GM21360 (cell line): ENCODE measurements around the gene ZDHHC18.
A peak's percentile ranks its signal among the peaks of the same experiment; 100 is the strongest.

Experiments used
- ATAC-seq: cut with Tn5 transposase; IDR thresholded peaks from one replicate; pipeline ENCODE4 v1.9.1; 2021; ENCODE audit warnings: mild to moderate bottlenecking, moderate library complexity; ENCODE audit not compliant: unreplicated experiment

Gene ZDHHC18, protein sequence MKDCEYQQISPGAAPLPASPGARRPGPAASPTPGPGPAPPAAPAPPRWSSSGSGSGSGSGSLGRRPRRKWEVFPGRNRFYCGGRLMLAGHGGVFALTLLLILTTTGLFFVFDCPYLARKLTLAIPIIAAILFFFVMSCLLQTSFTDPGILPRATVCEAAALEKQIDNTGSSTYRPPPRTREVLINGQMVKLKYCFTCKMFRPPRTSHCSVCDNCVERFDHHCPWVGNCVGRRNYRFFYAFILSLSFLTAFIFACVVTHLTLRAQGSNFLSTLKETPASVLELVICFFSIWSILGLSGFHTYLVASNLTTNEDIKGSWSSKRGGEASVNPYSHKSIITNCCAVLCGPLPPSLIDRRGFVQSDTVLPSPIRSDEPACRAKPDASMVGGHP

DNA sequence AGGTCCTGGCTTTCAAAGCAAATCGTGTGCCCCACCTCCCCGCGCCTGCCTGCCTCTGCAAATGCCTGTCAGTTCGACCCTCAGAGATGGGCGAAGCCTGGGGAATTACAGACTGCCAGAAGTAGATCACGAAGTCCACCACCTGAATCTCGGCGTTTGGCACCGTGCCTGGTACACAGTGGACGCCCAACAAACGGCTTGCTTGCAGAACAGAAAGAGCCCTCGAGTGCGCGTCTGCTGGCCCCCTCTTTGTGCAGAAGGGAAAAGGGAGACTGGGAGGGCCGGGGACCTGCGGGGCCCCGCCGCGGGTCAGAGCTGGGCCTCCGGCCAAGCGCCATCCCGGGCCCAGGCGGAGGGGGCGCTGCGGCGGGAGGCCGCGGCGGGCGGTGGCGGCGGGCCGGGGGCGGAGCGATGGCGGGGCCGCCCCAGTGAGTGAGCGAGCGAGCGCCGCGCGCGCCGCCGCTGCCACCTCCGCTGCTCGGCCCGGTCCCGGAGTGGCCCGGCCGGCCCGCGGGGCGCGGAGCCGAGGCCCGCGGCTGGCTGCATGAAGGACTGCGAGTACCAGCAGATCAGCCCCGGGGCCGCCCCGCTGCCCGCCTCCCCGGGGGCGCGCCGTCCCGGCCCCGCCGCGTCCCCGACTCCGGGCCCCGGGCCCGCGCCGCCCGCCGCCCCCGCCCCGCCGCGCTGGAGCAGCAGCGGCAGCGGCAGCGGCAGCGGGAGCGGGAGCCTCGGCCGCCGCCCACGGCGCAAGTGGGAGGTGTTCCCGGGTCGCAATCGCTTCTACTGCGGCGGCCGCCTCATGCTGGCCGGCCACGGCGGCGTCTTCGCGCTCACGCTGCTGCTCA lies at the start of gene ZDHHC18:
ZDHHC18 (plus strand) TSS at position 428 of the 845 bp plus-strand sequence; CDS start at position 545, 117 bp downstream.
- ATAC-seq: peak; percentile 73

DNA sequence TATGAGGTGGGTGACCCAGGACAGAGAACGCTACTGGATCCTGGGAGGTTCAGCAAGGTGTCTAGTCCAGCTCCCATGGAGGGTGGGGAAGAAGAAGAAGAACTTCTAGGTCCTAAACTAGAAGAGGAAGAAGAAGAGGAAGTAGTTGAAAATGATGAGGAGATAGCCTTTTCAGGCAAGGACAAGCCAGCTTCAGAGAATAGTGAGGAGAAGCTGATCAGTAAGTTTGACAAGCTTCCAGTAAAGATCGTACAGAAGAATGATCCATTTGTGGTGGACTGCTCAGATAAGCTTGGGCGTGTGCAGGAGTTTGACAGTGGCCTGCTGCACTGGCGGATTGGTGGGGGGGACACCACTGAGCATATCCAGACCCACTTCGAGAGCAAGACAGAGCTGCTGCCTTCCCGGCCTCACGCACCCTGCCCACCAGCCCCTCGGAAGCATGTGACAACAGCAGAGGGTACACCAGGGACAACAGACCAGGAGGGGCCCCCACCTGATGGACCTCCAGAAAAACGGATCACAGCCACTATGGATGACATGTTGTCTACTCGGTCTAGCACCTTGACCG lies 47.3 kb upstream of the ZDHHC18 start:
- no peak for ATAC-seq

GRCh38 chr1:26780344-26780957 lies 46.0 kb upstream of the ZDHHC18 start:
- no peak for ATAC-seq

DNA sequence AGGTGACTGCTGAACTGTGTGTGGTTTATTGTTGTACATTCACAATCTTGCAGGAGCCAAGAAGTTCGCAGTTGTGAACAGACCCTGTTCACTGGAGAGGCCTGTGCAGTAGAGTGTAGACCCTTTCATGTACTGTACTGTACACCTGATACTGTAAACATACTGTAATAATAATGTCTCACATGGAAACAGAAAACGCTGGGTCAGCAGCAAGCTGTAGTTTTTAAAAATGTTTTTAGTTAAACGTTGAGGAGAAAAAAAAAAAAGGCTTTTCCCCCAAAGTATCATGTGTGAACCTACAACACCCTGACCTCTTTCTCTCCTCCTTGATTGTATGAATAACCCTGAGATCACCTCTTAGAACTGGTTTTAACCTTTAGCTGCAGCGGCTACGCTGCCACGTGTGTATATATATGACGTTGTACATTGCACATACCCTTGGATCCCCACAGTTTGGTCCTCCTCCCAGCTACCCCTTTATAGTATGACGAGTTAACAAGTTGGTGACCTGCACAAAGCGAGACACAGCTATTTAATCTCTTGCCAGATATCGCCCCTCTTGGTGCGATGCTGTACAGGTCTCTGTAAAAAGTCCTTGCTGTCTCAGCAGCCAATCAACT lies 45.2 kb upstream of the ZDHHC18 start:
- ATAC-seq: no peak

DNA sequence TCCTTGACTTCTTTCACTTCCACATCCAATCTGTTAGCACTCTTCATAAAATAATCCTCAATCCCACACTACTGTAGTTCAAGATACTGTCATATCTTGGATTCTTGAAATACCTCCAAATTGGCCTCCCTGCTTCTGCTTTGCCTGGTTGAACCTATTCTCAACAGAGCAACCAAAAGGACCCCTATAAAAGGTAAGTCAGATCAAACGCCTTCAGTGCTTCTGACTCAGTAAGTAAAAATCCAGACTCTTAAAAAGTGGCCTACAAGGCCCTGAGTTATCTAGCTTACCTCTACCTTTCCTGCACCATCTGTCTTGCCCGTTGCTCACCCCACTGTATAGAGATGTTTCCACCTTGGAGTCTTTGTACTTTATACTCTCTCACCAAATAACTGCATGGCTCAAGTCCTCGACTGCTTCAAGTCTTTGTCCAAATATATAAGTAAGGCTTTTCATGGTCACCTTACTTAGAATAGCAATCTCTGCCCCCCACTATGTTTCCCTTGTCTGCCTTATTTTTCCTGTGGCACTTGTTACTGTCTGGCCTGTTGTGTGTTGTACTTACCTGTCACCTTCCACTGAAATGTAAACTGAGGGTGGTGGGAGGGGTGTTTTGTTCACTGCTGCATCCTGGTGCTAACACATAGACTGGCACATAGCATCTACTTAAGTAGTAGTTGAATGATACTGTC lies 43.8 kb upstream of the ZDHHC18 start:
- ATAC-seq: no peak

DNA sequence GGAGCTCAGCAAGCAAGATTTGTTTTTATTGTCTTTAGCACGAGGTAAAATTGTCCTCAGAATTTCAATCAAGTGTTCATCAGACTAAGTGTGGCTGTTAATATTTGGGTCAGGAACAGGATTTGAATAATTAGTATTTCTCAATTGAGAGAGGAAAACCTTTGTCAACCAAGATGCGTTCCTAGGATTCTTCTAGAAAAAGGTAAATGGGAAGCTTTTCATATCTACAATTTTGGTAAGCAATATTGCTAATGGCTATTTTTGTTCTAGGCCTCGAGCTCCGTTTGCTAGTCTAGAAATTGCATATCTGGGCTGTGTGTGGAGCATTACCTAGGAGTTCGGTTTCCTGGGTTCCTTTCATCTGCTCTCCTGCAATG lies 42.9 kb upstream of the ZDHHC18 start:
- ATAC-seq: no peak

GRCh38 chr1:26784023-26784871 lies 42.2 kb upstream of the ZDHHC18 start:
- no peak for ATAC-seq

- ATAC-seq: no peak
These were observed 41.6 kb upstream of the ZDHHC18 start for GRCh38 chr1:26784886-26785285.

DNA sequence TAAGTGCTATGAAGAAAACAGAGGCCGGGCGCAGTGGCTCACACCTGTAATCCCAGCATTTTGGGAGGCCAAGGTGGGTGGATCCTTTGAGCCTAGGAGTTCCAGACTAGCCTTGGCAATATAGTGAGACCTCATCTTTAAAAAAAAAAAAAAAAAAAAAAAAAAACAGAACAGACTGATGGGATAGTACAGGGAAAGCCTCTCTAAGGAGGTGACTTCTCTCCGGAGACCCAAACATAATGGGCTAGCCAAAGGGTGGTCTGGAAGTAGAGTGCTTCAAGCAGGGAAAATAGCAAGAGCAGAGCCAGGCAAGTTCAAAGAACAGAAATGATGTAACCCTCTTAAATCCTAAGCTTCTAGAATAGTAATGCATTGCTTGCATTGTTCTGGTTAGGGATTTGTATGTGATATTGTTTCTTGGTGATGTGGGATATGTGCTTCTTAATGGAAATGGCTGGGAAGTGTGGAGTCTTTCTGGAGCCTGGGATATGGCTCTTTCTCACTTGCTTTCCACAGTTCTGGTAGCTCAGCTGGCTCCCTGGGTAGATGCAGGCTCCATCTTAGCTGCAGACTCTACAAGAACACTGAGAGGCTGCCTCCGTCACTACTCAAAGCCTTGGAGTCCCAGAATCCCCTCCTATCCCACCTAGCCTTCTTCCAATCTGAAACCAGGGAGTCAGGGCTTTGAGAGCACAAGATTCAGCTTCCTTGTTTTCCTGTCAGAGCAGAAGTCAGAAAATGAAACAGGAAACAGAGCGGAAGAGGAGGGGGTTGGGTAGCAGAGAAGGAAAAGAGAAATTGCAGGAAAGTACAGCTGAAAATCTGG lies 40.7 kb upstream of the ZDHHC18 start:
- no peak for ATAC-seq

DNA sequence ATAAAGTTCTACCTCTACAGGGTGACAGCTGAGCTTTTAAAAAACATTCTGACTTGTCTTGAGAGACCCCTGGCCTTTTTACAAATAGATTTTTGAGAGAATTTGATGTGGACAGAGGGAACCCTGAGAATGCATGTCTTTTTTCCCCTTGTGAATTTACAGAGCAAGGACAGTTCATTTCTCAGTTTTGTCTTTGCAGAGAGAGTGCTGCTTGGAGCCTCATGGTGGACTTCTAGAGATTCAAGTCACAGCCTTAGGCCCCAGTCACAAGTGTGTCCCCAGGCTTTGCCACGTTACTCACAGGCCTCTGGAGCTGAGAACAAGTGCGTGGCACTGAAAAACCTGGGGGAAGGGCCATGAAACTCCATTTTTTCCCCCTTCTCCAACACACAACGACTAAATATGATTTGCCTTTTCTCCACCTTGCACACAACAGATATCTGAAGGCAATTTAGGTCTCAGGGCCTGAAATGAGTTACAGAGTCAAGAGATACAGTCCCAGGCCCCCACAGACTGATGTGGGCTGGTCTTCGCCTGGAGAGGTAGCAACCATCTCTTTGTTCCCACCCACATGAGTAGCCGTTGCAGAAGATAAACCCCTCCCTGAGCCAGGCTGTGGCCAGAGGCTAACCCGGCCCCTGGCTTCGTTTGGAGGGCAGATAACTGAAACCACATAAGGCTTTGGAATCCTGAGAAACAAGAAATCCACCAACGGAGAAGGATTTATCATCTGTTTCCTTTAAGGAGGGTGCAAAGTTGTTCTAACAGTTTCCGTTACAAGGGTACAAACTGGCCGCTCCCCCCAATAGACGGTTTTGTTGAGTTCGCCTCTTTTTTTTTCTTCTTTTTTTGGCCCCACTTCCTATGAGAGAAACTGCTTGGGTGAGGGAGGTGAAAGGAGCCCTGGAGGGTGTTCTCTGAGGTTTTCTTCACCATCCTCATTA lies 39.8 kb upstream of the ZDHHC18 start:
- no peak for ATAC-seq

DNA sequence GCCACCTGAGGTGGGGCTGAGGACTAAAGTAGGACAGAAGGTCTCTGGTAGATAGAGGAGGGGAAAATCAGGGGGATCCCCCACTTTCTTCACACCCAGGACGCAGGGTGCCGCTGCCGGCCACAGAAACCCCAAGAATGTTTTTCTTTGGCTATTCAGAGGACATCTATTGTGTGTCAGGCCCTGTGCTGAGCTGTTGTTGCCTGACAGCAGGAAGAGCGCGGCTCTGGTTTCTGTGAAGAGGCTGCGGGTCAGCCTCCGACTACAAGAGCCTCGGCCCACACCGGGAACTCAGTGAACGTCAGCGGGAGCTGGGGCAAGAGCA lies 39.1 kb upstream of the ZDHHC18 start:
- peak; percentile 24 for ATAC-seq

- ATAC-seq: peak; percentile 50
These were observed 38.6 kb upstream of the ZDHHC18 start, which contains the start of gene PIGV for GRCh38 chr1:26787706-26788514. Gene PIGV, plus strand, starts transcription at chr1:26787950. Its CDS starts 2,866 bp downstream, at chr1:26790816.

DNA sequence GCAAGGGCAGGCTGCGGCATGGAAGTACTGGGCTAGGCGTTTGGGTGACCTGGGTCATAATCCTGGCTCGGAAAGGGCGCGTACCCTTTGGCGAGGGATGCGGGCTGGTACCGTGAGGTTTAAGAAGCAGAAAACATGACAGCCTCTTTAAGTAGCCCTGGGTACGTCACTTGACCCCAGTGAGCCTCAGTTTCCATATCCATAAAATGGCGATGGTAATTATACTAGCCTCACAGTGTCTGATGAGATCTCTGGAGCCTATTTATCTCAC lies 38.0 kb upstream of the ZDHHC18 start:
- ATAC-seq: no peak

DNA sequence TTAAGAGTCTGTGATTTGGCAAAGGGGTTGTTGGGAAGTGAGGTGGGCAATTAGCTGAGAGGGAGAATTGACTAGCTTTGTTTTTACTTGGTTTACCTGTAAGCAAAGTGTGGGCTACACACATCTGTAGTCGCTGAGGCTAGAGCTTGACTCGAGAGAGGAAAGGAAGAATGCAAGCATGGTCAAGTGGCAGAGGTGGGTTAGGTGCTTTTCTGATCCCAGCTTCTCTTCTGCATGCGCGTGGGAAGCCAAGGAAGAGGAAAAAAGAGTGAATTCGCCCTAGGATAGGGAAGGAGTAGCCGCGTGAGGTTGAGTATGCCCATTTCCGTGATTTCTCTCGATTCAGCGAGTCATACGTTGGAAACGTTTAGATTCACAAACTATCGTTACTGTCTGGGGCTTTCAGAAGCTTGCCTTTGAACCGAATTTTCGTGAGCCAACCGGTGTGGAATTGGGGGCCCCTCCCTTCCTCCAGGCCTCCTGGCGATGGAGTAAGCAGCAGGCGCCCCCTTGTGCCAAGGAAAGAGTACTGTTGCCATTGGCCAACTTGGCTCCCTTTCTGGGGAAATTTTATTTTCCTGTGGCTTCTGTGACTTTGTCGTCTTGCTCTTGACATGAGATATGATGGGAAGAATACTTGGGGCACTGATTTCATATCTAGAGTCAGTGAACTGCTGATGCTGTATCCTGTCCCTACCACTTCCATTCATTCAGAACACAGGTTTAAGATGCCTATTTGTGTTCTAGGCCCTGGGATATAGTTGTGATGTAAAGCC lies 37.5 kb upstream of the ZDHHC18 start:
- no peak for ATAC-seq

DNA sequence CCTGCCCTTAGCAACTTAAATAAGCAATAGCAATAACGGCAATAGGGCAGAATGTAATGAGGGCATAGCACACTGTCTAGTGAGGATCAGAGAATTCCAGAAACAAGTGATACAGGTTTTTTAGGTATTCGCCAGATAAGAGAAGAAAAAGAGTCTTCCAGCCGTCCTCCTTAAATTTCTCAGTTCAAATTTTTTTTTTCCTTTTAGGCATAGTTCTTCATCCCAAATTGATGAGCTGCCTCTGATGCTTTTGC lies 36.9 kb upstream of the ZDHHC18 start:
- no peak for ATAC-seq

- ATAC-seq: no peak
These were observed 36.6 kb upstream of the ZDHHC18 start for GRCh38 chr1:26789931-26790330.
